Central memory CD8-positive, alpha-beta T cell (primary cell): ENCODE measurements around the gene TMEM132D.

ENCODE experiments used
- ATAC-seq: fragments of 150-1000 bp; cut with Tn5 transposase; replicated peaks from 2 replicates; pipeline ENCODE4 v1.10.0; 2022; ENCODE audit warnings: mild to moderate bottlenecking, moderate FRiP score, moderate number of reproducible peaks; ENCODE audit not compliant: poor library complexity, severe bottlenecking; ENCODE audit errors: extremely low read depth
- DNase-seq, 2 donors: peaks; one replicate each; pipeline ENCODE4 v3.0.0; 2021; ENCODE audit warnings: low spot score in 2 of 2
- H3K27ac Mint-ChIP-seq: one replicate; pipeline ENCODE4 v1.8.0; 2022; ENCODE audit warnings: low read depth, mild to moderate bottlenecking, moderate library complexity, mixed read lengths
- H3K27me3 Mint-ChIP-seq: one replicate; pipeline ENCODE4 v1.8.0; 2022; ENCODE audit warnings: mixed read lengths
- H3K36me3 Mint-ChIP-seq: one replicate; pipeline ENCODE4 v1.8.0; 2022; ENCODE audit warnings: mild to moderate bottlenecking, moderate library complexity, mixed read lengths; ENCODE audit not compliant: insufficient read depth
- H3K4me1 Mint-ChIP-seq: one replicate; pipeline ENCODE4 v1.8.0; 2022; ENCODE audit warnings: mixed read lengths
- H3K4me3 Mint-ChIP-seq: one replicate; pipeline ENCODE4 v1.8.0; 2022; ENCODE audit warnings: mild to moderate bottlenecking, moderate library complexity, mixed read lengths
- H3K9me3 Mint-ChIP-seq: one replicate; pipeline ENCODE4 v1.8.0; 2022; ENCODE audit warnings: mixed read lengths

Gene TMEM132D

GRCh38 chr12:129152351-129153104 is 751.3 kb downstream of the TMEM132D start:
- H3K36me3 Mint-ChIP-seq = no peaks in the 10 kb centered on the region
- no peaks in the 10 kb centered on the region for H3K9me3 Mint-ChIP-seq
- H3K27ac Mint-ChIP-seq = no peak overlapping the region
- no peak for DNase-seq
- peaks cover 25% of the 10 kb centered on the region for H3K27me3 Mint-ChIP-seq
- no peaks in the 10 kb centered on the region for H3K4me1 Mint-ChIP-seq
- no peak for ATAC-seq
- no peak overlapping the region for H3K4me3 Mint-ChIP-seq

GRCh38 chr12:129150721-129151120 is 753.1 kb downstream of the TMEM132D start:
- Mint-ChIP-seq H3K36me3 (no peaks in the 10 kb centered on the region), H3K27ac (no peak overlapping the region), H3K4me1 (no peaks in the 10 kb centered on the region), H3K27me3 (peaks cover 35% of the 10 kb centered on the region), H3K4me3 (no peak overlapping the region), H3K9me3 (no peaks in the 10 kb centered on the region)
- DNase-seq (no peak), ATAC-seq (no peak)

DNA sequence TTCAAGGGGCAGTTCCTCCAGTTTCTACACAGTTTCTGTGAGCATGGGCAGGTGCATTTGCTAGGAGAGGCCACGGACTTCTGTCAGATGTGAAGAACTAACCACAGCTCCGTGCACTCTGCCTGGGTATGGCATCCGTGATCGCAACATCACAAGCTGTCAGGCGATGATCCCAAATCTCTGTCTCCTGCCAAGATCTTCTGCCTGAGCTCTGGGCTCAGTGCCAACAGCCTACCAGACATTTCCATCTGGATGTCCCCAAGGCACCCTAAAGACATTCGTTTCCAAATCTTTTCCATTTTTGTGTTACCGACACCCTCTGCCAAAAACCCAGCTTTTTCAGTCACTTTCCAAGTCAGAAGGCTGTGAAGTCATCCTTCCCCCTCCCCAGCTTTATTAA is 758.4 kb downstream of the TMEM132D start:
- no peak for ATAC-seq
- Mint-ChIP-seq H3K27ac (no peak overlapping the region), H3K27me3 (peaks cover 14% of the 10 kb centered on the region), H3K4me3 (no peak overlapping the region), H3K36me3 (no peaks in the 10 kb centered on the region), H3K4me1 (no peaks in the 10 kb centered on the region), H3K9me3 (no peaks in the 10 kb centered on the region)
- no peak for DNase-seq

DNA sequence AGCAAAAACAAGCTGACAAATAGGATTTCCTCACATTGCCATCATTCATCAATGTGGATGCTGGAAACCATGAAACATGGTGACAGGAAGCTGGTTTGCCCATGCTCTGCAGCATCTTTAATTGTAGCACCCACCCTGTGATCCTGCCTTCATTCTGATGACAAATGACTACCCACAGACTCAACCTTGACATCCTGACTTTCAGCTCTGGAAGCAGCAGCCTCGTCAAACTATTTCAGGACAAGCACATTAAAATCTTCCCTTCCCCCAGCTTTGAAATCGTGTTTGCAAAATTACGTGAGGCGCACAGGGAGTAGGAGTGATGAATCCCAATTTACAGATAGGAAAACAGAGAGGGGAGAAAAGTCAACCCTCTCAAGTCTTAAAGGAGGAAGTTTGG is 765.0 kb downstream of the TMEM132D start:
- H3K27me3 Mint-ChIP-seq = no peaks in the 10 kb centered on the region
- ATAC-seq = no peak
- no peak for DNase-seq
- no peak overlapping the region for H3K27ac Mint-ChIP-seq
- no peaks in the 10 kb centered on the region for H3K36me3 Mint-ChIP-seq
- H3K4me3 Mint-ChIP-seq = no peak overlapping the region
- no peaks in the 10 kb centered on the region for H3K4me1 Mint-ChIP-seq
- H3K9me3 Mint-ChIP-seq = no peaks in the 10 kb centered on the region

DNA sequence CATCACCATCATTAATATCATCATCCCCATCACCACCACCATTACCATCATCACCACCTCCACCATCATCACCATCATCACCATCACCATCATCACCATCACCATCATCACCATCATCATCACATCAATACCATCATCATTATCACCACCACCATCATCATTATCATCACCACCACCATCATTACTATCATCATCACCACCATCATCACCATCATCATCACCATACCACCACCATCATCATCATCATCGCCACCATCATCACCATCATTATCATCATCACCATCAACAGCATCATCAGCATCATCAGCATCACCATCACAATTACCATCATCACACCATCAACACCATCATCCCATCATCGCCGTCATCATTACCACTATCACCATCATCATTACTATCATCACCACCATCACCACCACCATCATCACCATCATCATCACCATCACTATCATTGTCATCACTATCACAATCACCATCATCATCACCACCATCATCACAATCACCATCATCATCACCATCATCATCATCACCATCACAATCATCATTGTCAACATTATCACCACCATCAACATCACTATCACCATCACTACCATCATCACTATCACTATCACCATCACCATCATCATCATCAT is 767.0 kb downstream of the TMEM132D start:
- no peak overlapping the region for H3K27ac Mint-ChIP-seq

GRCh38 chr12:129127771-129128170 is 776.1 kb downstream of the TMEM132D start:
- no peaks in the 10 kb centered on the region for H3K36me3 Mint-ChIP-seq
- no peaks in the 10 kb centered on the region for H3K4me1 Mint-ChIP-seq
- no peak overlapping the region for H3K4me3 Mint-ChIP-seq
- ATAC-seq = no peak
- no peaks in the 10 kb centered on the region for H3K9me3 Mint-ChIP-seq
- no peaks in the 10 kb centered on the region for H3K27me3 Mint-ChIP-seq
- DNase-seq = no peak
- H3K27ac Mint-ChIP-seq = no peak overlapping the region

More for the DNA sequence above, 767.0 kb downstream of the TMEM132D start:
- Mint-ChIP-seq H3K4me3 (no peak overlapping the region), H3K36me3 (peaks cover 2% of the 10 kb centered on the region), H3K4me1 (no peaks in the 10 kb centered on the region), H3K27me3 (no peaks in the 10 kb centered on the region), H3K9me3 (no peaks in the 10 kb centered on the region)
- ATAC-seq (no peak), DNase-seq (no peak)

DNA sequence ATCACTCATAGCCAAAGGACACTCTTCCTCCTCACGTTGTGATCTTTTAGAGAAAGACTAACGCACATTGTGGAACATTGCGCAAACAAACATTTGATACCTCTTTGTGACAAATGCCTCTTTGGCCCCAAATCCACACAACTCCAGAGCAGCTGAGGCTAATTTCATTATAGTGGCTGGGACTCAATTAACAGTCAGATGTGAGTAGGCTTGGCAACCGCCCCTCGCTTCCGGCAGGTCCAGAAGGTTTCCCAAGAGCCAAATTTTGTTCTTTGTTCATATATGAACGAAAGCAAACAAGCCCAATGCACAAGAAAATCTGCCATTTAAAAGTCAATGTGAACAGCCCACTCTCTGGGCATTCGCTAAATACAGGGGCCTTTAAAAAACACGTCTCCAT is 776.6 kb downstream of the TMEM132D start:
- Mint-ChIP-seq H3K36me3 (no peaks in the 10 kb centered on the region), H3K27ac (no peak overlapping the region), H3K4me3 (no peak overlapping the region), H3K27me3 (no peaks in the 10 kb centered on the region), H3K9me3 (no peaks in the 10 kb centered on the region), H3K4me1 (no peaks in the 10 kb centered on the region)
- DNase-seq = no peak
- ATAC-seq = no peak

- Mint-ChIP-seq H3K27ac (no peak overlapping the region), H3K36me3 (no peaks in the 10 kb centered on the region), H3K4me1 (no peaks in the 10 kb centered on the region), H3K9me3 (peaks cover 6% of the 10 kb centered on the region), H3K27me3 (peaks cover 37% of the 10 kb centered on the region), H3K4me3 (no peak overlapping the region)
- no peak for DNase-seq
- no peak for ATAC-seq
Observed at GRCh38 chr12:129119537-129119936, 784.3 kb downstream of the TMEM132D start.

DNA sequence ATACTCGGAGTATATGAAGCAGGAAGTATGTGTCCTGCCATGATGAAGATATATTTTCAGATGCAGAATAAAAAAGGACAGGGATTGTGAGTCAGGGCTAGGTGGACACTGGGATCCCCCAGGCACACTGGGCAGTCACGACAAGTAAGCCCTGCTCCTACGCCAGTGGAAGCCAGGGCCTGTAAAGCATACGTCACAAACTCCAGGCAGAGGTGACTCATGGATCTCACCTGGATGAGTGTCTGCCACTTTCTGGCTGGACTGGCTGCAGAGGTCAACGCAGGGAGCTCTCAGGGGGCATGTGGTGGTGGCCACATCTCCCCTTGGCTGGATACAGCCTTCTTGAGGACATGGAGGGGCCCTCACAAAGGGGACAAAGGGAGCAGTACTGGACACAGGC is 788.3 kb downstream of the TMEM132D start:
- DNase-seq = no peak
- Mint-ChIP-seq H3K36me3 (no peaks in the 10 kb centered on the region), H3K9me3 (peaks cover 6% of the 10 kb centered on the region), H3K4me3 (no peak overlapping the region), H3K27ac (no peak overlapping the region), H3K27me3 (peaks cover 55% of the 10 kb centered on the region), H3K4me1 (no peaks in the 10 kb centered on the region)
- no peak for ATAC-seq

DNA sequence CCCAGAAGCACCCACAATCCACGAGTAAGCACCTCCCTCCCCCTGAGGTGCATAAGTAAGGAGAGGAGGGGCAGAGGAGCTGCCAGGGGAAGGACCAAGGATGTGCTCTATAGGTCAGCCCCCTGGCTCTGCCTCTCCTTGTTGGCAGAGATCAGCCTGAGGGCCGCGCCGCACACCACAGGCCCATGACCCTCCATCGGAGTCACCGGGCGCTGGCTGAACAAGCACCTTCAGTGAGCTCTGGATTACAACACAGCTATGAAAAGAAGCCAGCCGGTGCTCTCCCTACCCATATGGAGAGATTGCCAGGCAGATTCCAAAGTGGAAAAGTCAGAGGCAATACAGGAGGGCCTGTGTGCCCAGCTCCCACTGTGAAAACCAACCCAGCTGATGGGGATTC is 793.2 kb downstream of the TMEM132D start:
- H3K4me3 Mint-ChIP-seq = no peak overlapping the region
- no peak overlapping the region for H3K27ac Mint-ChIP-seq
- no peaks in the 10 kb centered on the region for H3K36me3 Mint-ChIP-seq
- no peak for DNase-seq
- H3K27me3 Mint-ChIP-seq = peaks cover 48% of the 10 kb centered on the region
- no peak for ATAC-seq
- H3K9me3 Mint-ChIP-seq = no peaks in the 10 kb centered on the region
- no peaks in the 10 kb centered on the region for H3K4me1 Mint-ChIP-seq

- Mint-ChIP-seq H3K9me3 (no peaks in the 10 kb centered on the region), H3K27ac (no peak overlapping the region), H3K4me3 (no peak overlapping the region), H3K36me3 (no peaks in the 10 kb centered on the region), H3K27me3 (peaks cover 36% of the 10 kb centered on the region), H3K4me1 (no peaks in the 10 kb centered on the region)
- DNase-seq = no peak
- ATAC-seq = no peak
Observed at GRCh38 chr12:129109174-129110001, 794.4 kb downstream of the TMEM132D start.

- DNase-seq = no peak
- no peak overlapping the region for H3K4me3 Mint-ChIP-seq
- H3K27ac Mint-ChIP-seq = no peak overlapping the region
- no peaks in the 10 kb centered on the region for H3K36me3 Mint-ChIP-seq
- peaks cover 21% of the 10 kb centered on the region for H3K27me3 Mint-ChIP-seq
- no peak for ATAC-seq
- no peaks in the 10 kb centered on the region for H3K4me1 Mint-ChIP-seq
- no peaks in the 10 kb centered on the region for H3K9me3 Mint-ChIP-seq
Observed at GRCh38 chr12:129106772-129107171, 797.1 kb downstream of the TMEM132D start.

GRCh38 chr12:129103231-129103630 is 800.6 kb downstream of the TMEM132D start:
- DNase-seq (no peak), ATAC-seq (no peak)
- H3K4me3 Mint-ChIP-seq = no peak overlapping the region
- no peaks in the 10 kb centered on the region for H3K27me3 Mint-ChIP-seq
- no peaks in the 10 kb centered on the region for H3K4me1 Mint-ChIP-seq
- no peaks in the 10 kb centered on the region for H3K36me3 Mint-ChIP-seq
- no peak overlapping the region for H3K27ac Mint-ChIP-seq
- H3K9me3 Mint-ChIP-seq = no peaks in the 10 kb centered on the region
